Stimulated activated CD4-positive, alpha-beta T cell treated with anti-CD3 and anti-CD28 coated beads, Interleukin-4, amount 100 ng/mL, for 4 hours (primary cell): Measurements from ENCODE around the gene MTMR6.
"Not testable (repeated sequence)": the region's sequence is repeated elsewhere in the genome, so short reads cannot be mapped to it uniquely, and the experiment has no call there.

ENCODE experiments used
- DNase-seq, 2 experiments: peaks; one replicate each; pipeline ENCODE4 v3.0.0-alpha.2; 2020

MTMR6 gene

DNA sequence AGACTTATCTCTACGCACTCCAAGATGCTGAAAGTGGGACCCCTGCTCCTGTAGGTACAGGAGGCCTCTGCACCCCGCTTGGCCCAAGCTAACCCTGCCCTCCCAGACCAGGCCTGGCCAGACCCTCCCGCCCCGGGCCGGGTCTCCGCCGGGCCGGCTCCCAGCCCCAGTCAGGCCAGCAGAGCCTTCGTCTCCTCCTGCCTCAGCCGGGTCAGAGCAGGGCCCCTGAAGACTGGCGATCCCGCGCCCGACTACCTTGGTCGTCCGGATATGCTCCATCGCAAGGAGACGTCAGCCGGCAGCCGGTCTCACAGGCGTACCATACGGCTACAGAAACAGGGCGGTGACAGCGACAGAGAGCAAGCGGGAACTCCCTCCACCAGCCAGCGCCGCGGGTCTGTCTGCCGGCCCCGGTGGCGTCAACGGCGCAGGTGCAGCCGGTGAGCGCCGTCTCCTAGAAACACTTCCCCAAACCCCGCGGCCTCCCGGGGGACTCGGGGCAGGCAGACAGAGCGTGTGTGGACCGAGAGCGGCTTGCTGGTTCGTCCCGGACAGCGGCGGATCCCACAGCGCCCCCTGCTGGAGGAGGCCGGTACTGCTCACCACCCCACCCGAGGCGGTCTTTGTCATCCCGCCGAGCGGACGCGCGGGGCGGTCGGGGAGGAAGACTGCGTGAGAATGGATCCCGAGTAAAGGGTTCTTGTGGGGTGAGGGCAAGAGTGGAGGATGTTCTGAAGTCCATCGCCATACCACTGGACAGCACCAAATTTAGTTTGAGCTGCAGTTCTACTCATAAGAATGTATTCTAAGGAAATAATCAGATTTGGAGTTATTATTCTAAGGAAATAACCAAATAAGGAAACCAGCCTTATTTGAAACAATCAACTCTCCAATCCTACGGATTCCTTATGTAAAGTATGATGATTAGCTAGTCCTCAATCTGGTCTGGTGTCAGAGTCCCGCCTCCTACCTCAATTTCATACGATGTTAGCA, at the start of gene MTMR6:
TSS of gene MTMR6 (minus strand) at position 520 of the 993 bp plus-strand sequence. CDS start at position 279, 241 bp downstream.
- DNase-seq = peak; percentile 88 to 97

DNA sequence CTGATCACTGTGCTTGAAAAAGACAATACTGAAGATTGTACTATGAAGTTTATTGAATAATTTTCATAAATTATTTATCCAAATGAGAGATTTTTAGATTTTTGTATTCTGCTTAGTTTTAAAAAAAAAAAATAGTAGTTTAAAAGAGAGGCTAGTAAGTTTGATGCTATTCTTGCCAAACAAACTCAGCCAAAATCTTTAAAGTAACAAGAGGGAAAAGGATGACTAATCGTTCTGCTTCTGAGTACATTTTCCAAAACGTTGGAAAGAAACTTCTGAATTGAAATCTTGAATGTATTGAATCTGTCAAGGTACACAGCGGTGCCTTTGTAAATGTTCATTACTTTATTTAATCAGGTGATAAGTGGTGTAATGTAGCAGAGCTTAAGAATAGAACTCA, 48.6 kb upstream of the MTMR6 start:
- DNase-seq = no peak

DNA sequence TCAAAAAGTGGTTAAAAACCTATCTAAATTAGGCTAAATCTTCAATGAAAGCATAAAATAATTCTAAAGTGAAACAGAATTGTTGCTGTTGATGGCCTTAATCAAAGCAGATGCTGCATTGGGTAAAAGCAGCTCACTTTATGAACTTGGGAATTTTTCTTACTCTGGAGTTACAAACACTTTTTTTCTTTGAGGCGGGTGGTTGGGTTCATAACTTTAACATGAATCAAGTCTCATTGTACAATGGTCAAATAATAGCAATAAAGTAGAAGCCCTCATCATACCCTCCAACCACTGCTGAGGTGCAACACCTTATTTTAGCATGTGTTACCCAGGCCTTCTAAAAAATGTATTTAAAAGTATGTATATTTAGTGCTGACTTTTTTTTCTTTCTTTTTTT, 43.3 kb upstream of the MTMR6 start:
- DNase-seq = no peak

DNA sequence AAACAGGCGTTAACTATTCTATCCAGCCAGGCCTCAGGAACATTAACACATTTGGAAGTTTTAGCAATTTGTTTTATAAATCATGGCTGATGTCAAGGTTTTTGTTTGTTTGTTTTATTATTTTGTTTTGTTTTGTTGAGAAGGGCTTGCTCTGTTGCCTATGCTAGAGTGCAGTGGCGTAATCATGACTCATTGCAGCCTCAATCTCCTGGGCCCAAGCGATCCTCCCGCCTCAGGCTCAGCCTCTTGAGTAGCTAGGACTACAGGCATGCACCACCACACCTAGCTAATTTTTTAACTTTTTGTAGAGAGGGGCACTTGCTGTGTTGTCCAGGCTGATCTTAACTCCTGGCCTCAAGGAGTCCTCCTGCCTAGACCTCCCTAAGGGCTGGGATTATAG, 42.4 kb upstream of the MTMR6 start:
- DNase-seq = no peak

DNA sequence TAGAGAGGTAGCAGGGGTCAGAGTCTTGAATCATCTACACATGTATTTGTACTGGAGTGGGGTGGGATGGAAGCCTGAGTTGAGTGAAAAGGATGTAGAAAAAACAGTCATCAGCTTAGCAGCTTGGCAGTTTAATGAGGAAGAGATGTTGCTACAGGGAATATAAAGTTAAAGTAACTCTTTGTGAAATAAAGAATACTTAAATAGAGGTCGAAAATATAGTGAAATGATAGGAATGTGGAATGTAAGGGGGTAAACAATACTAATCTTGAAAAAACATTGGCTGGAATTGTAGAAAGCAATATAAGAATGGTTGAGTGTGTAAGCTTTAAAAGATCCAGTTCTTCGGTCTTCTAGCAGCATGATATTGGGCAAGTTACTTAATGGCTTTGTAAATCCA, 36.8 kb upstream of the MTMR6 start:
- DNase-seq = no peak

DNA sequence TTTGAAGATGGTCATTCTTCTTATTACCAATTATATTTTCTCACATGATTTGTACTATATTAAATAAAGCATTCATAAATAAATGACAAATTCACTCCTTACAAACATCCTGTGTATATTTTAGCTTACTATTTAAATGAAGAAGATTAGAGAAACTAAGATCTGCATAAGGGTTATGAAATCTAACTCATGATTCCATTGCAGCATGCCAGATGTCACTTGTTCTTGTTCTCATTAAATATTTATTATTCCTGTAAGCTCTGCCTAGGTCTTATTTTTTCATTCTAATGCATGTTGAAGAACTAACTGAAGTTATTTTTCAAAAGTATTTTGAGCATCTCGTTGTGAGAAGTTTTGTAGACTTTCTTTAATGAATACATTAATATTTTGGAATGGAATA, 32.5 kb upstream of the MTMR6 start:
- no peak for DNase-seq

DNA sequence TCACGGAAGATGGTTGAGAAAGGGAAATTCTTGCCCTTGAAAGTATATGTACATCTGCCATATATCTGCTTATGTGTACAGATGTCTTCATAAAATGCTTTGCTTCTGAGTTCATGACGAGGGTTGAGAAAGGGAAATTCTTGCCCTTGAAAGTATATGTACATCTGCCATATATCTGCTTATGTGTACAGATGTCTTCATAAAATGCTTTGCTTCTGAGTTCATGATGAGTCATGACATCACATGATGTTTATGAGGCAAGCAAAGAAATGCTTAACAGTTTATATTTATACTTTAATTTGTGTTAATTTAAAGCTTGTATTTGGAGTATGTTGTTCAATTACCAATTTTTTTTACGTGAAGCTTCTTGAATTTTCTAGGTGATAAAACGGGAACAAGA, 31.7 kb upstream of the MTMR6 start:
- not testable (repeated sequence) for DNase-seq

DNA sequence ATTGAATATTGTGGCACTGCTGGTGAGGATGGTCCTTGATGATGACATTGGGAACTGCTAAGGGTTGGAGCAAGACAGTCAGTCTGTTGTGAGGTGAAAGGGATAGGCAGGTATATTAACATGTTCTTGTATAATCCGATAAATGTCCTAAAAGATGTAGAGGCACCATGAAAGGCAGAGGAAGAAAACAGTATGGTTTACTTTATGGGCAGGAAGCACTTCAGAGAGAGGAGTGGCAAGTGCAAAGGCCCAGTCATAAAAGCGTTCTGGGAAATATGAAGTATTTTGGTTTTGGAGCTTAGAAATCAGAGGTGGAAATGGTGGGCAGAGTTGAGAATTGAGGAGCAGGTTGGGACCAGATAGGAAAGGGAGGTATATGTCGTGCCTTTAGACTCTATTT, 23.6 kb upstream of the MTMR6 start:
- DNase-seq = no peak

DNA sequence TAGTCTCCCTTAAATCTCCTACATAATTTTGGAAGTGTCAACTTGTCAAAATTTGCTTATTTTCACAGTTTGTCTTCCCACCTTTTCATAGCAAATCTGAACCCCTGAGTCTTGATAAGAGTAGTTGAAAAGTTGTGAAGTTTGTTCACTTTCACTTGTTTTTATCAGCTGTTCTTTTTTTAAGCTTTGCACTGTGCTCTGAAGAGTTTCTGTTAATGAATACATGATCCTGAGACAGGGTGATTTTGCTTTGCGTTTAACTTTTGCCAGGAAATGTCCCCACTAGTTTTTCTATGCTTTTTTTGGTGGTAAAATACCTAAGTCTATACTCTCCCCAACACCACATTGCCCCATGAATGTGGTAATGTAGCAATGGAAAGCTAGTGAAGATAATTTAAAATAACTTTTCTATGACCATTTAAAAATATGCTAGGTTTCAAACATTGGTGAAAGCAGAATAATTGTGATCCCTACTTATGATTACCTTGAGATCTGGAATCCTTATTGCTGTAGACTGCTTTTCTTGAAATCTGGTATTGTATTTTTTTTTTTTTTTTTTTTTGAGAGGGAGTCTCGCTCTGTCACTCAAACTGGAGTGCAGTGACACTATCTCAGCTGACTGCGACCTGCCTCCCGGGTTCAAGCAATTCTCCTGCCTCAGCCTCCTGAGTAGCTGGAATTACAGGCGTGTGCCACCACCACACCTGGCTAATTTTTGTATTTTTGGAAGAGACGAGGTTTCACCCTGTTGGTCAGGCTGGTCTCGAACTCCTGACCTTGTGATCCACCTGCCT, 19.6 kb upstream of the MTMR6 start:
- DNase-seq = no peak

DNA sequence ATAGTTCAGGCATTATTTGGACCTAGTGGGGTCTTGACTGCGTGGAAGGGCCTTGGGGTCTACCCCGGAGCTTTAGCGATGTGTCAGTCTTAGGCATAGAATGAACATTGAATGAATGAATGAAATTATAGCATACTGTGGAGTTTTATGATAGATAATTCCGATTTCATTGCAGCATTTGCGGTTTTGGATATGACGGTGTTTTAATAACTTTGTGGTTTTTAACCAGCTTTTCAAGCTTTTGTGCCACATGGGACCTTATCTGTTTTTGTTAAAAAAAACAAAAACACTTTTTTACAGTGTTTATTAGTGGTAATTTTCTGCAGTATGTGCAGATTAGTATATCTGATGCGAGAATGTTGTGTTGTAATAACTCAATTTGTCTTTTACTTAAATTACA, 14.8 kb upstream of the MTMR6 start:
- DNase-seq = no peak

DNA sequence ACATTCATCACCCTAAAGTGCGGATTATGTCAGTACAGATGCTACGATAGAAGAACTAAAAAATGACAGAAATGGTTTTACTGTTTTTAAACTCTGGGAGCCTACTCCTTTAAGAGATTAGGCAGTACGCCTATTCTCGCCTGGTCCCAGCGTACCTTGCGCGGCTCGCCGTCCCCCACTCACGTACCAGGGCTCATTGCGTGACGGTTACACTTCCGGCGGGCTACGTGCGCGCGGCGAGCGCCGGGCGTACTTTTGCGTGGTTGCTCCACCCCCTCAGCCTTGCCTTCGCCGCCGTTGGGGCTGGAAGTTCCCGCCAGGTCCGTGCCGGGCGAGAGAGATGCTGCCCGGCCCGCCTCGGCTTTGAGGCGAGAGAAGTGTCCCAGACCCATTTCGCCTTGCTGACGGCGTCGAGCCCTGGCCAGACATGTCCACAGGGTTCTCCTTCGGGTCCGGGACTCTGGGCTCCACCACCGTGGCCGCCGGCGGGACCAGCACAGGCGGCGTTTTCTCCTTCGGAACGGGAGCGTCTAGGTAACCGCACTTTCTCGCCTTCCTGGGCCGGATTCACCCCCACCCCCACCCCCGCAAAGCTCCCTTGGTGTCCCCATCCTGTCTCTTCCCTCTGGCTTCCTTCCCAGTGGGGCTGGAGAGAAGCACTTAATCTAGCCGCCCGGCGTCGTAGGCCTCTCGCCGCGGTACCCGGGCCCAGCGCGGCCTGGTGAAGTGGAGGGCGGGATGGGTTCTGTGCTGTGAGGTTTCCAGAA, 14.2 kb upstream of the MTMR6 start, which contains the start of gene NUP58:
TSS of gene NUP58 (plus strand) at position 279 of the 767 bp plus-strand sequence. CDS start at position 428, 149 bp downstream.
- DNase-seq = peak; percentile 88 to 92

DNA sequence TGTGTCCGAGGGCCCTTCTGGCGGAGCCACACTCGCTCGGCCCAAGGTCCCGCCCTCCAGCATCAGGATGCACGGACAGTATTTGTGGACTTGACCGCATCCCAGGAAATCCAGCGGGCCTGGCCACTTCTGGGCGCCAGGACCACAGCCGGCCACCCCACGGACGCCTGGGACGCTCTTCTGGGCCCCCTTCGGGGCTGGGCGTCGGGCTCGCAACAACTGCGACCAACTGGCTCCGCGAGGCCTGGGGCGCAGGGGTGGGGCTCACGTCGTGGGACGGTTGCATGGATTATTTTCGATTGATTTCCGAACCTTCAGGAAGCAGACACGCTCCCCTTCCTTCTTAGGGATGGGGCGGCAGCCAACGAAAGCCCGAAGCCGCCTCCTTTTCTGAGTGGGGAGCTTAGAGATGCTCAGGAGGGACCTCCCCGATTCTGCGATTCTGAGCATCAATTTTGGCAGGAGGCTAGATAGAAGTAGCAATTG, 13.6 kb upstream of the MTMR6 start:
- peak in 1 of 2 experiments; percentile 14 for DNase-seq

DNA sequence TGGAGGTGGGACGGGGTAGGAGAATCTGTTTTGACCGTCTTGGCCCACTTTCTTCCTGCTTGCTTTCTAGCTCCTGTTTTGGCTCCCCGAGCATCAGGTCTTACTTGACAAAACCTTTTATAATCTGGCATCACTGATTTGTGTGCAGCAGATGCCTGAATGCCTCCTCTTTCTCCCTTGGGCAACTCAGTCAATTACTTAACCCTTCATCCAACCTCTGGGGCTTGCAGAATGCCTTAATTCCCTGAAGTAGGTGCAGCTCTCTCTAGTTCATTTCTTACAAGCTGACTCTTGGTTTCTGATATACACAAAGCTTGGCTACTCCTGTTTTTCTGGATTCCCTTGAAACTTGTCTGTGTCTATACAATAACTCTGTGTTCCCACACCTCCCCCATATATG, 8.4 kb upstream of the MTMR6 start:
- no peak for DNase-seq

DNA sequence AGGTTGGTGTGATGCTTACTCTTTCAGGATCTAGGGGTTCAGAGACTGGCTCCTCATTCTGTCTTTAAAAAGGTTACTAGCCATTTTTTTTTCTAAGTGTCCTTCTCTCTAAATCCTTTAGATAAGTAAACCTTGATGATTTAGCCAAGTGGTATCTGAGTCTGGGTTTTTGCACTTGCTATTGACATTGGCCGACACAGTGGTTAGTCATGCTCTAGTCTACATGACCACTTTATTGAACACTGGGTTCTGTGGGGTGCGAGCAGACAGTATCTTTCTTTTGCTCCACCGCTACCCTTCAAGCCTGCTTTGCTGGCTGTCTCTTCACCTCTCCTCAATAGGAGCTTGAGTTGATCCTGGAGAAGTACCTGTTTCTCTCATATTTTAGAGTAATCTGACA, 7.9 kb upstream of the MTMR6 start:
- DNase-seq = no peak

DNA sequence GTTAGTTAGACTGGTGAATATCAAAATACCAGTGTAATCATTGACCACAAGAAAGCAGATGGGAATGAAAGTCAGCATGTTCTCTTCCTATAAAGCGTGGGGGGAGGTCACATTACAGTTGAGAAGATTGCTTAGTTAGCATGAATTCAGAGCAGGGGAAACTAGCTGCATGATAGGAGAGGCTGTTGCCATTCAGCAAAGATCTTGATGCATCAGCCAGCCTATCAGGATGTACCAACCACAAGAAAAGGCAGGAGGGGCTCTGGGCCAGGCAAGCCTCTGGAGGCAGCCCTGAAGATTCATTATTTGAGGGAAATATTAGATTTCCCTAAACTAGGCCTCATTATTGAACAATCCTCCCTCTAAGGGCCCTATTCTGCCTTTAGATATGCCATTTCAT, 5.0 kb upstream of the MTMR6 start:
- no peak for DNase-seq

DNA sequence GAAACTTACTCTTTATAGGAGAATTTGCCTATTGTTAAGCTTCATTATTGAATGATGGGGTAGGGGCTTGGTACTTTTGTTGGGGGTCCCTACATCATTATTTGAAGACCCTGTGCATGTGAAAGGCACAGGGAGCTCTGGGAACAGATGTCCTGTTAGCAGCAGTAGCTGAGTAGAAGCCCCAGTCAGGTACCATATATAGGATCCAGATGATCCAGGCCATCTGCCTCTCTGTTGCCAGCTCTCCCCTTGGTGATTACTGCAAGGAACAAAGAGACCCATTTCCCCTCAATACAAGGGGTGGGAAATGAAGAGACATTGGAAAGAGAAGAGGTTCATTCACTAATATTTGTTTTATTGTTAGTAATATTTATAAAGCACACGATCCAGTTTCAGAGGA, 4.4 kb upstream of the MTMR6 start:
- DNase-seq = no peak

DNA sequence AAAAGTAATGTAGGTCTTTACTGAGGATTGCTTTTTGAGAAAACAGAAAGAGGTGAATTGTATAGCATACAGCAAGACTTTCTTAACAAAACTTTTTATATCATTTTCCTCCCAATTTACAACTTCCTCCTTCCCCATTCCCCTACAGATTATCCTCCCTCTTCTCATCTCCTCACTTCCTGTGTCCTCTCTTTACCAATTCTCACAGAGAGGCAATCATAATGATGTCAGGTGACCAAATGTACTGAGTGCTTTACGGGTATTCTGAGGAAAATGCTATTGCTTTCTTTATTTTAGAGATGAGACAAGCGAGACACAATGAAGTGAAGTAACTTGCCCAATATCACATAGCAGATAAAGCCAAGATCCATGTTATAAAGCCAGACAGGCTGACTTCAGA, 1.7 kb upstream of the MTMR6 start:
- DNase-seq = no peak

DNA sequence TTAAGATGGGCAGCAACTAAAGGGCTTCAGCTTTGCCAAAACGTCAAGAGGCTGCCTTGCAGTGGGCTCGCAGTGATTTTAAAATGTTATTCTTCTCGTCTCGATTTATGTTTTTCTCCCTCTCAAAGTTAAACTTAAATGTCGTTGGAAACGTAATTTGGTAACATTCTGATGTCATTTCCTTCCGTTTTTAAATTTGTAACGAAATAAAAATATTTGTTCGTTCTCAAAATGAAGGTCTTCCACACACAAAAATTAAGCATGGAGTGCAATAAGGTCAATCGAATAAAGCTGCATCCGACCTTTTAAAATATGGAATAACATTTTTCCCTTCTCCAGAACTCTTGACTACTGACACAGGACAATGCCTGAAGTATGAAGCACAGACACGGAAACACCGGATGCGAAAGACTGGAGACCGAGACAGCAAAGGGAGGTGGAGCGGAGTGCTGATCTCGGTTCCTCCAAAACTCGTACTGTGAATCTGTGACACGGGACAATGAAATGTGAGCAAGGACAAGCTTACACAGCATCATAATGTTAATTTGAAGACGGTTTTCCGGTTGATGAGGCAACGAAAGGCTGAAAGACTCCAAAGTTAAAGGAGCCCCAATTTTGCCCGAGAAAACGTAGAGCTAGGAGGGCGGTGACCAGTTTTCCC, 850 bp downstream of the MTMR6 start:
- peak in 1 of 2 experiments; percentile 19 for DNase-seq

DNA sequence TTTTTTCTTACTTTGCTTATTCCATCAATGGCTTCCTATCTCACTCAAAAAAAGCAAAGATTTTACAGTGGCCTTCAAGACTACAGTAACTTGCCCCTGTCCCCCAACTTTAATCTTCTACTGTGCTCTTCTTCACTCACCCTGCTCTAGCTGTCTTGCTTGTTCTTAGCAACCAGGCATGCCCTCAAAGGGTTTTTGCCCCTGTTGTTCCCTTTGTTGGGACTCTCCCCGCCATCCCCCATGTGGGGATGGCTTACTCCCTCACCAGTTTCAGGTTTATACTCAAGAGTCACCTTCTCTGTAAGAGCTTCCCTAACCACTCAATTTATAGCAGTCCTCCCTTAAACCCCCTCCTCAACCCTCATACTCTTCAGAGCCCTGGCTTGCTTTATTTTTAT, 5.4 kb downstream of the MTMR6 start:
- no peak for DNase-seq

DNA sequence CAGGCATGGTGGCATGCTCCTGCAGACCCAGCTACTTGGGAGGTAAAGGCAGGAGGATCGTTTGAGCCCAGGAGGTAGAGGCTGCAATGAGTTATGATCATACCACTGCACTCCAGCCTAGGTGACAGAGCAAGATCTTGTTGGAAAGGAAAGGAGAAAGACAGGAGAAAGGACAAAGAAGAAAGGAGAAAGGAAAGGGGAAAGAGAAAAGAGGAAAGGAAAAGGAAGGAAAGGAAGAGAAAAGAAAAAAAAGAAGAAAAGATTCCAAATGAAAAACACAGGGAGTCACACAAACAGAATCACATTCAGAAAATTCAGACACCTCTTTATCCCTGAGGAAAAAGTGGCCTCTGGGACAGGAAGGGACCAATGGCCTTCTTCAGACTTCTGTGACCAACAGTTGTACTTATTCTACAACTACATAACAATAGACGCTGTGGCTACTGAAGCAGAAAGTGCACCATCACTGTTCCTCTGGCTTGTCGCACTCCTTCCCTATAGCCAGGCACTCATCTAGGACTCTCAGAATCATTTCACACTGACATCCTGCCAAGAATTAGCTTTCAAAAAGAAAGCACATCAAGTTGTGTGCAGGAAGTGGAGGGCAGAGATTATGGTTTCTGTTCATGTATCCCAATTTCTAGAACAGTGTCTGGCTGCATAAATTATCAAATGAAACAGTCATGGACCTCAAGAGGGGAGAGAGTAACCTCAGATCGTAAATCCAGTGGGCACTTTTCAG, 5.9 kb downstream of the MTMR6 start:
- DNase-seq = no peak

DNA sequence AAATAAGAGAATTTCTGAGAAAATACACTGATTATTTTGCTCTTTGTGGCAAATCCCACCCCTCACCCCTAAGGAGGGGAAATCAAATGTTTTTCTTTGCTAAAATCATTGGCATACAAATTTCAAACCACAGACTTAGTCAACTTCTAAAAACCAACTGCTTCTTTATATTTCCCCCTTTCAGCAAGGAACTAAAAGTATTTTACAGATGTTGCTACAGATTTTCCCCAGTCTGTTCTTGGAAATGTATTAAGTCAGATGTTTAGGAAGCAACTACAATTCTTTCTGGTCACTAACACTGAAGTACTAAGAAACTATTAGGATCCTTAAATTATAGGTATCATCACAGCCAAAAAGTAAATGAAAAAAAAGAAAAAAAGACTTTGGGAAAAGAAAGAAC, 6.9 kb downstream of the MTMR6 start:
- DNase-seq = no peak

DNA sequence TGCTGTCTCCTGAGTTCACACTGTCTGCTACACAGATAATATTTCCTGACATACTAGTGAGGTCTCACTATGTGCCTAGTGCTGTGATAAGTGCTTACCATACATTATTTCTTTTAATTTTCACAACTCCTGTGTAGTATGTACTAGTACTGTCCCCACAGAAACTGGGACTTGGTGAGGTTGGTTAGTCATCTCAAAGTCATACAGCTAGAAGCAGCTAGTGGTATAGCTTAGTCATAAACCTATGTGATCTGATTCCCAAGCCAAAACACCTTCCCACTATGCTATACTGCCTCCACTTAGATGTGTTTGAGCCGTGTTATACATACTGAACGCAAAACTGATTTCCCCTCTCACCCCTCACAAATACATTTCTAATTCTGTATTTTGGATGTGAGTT, 10.5 kb downstream of the MTMR6 start:
- no peak for DNase-seq
